H9 (cell line): ENCODE results near the gene PPFIA4. TPM values are rescaled to one million over a fixed set of nuclear protein-coding genes. Genes with fewer than 3 reads are reported as not detected.

ENCODE experiments used
- DNase-seq: peaks from one replicate; pipeline ENCODE4 v3.0.0-alpha.2; 2017
- H2AFZ ChIP-seq: one replicate; pipeline ENCODE4 v1.6.1; 2013; ENCODE audit warnings: mild to moderate bottlenecking, low read length, control low read depth, moderate library complexity
- H2AK5ac ChIP-seq: 2 replicates; pipeline ENCODE4 v1.6.1; 2013; ENCODE audit warnings: low read length, control low read depth, mixed read lengths; ENCODE audit not compliant: insufficient read length
- H2BK120ac ChIP-seq: one replicate; pipeline ENCODE4 v1.6.1; 2013; ENCODE audit warnings: low read depth, mild to moderate bottlenecking, low read length, control low read depth, inconsistent platforms; ENCODE audit not compliant: poor library complexity, severe bottlenecking
- H2BK12ac ChIP-seq: 2 replicates; pipeline ENCODE4 v1.6.1; 2013; ENCODE audit warnings: low read length, control low read depth, mixed read lengths, low read depth; ENCODE audit not compliant: insufficient read length
- H2BK15ac ChIP-seq: 2 replicates; pipeline ENCODE4 v1.6.1; 2013; ENCODE audit warnings: low read depth, low read length, control low read depth
- H2BK20ac ChIP-seq: one replicate; pipeline ENCODE4 v1.6.1; 2013; ENCODE audit warnings: low read depth, mild to moderate bottlenecking, low read length, control low read depth, inconsistent platforms; ENCODE audit not compliant: poor library complexity, severe bottlenecking
- H2BK5ac ChIP-seq: 2 replicates; pipeline ENCODE4 v1.6.1; 2013; ENCODE audit warnings: low read length, control low read depth, mixed read lengths; ENCODE audit not compliant: insufficient read length
- H3K14ac ChIP-seq: 2 replicates; pipeline ENCODE4 v1.6.1; 2013; ENCODE audit warnings: low read length, control low read depth; ENCODE audit not compliant: insufficient read depth
- H3K18ac ChIP-seq: 2 replicates; pipeline ENCODE4 v1.6.1; 2013; ENCODE audit warnings: low read depth, mild to moderate bottlenecking, mixed read lengths, low read length, control low read depth; ENCODE audit not compliant: insufficient read length
- H3K23ac ChIP-seq: 2 replicates; pipeline ENCODE4 v1.6.1; 2013; ENCODE audit warnings: low read length, control low read depth, mixed read lengths, low read depth; ENCODE audit not compliant: insufficient read length
- H3K23me2 ChIP-seq: 2 replicates; pipeline ENCODE4 v1.6.1; 2013; ENCODE audit warnings: low read depth, mild to moderate bottlenecking, mixed read lengths, low read length, control low read depth; ENCODE audit not compliant: insufficient read length, poor library complexity, severe bottlenecking
- H3K27ac ChIP-seq: 2 replicates; pipeline ENCODE4 v1.5.1; 2013; ENCODE audit warnings: low read length, control low read depth, mixed read lengths, low read depth; ENCODE audit not compliant: insufficient read length
- H3K27me3 ChIP-seq: 2 replicates; pipeline ENCODE4 v1.6.1; 2013; ENCODE audit warnings: low read length, control low read depth, inconsistent platforms; ENCODE audit not compliant: insufficient read depth
- H3K4ac ChIP-seq: 2 replicates; pipeline ENCODE4 v1.6.1; 2013; ENCODE audit warnings: low read depth, mild to moderate bottlenecking, control low read depth, inconsistent platforms, low read length, moderate library complexity
- H3K4me1 ChIP-seq: 2 replicates; pipeline ENCODE4 v1.6.1; 2013; ENCODE audit warnings: low read length, control low read depth, inconsistent platforms; ENCODE audit not compliant: insufficient read depth
- H3K4me2 ChIP-seq: 2 replicates; pipeline ENCODE4 v1.6.1; 2013; ENCODE audit warnings: low read length, control low read depth, mixed read lengths; ENCODE audit not compliant: insufficient read length, insufficient read depth
- H3K56ac ChIP-seq: 2 replicates; pipeline ENCODE4 v1.6.1; 2013; ENCODE audit warnings: low read depth, mild to moderate bottlenecking, mixed read lengths, low read length, control low read depth; ENCODE audit not compliant: insufficient read length
- H3K79me1 ChIP-seq: 2 replicates; pipeline ENCODE4 v1.6.1; 2013; ENCODE audit warnings: low read depth, mild to moderate bottlenecking, moderate library complexity, low read length, control low read depth, inconsistent platforms; ENCODE audit not compliant: insufficient read depth, poor library complexity, severe bottlenecking
- H3K79me2 ChIP-seq: 2 replicates; pipeline ENCODE4 v1.6.1; 2013; ENCODE audit warnings: low read length, control low read depth, inconsistent platforms; ENCODE audit not compliant: insufficient read depth
- H3K9ac ChIP-seq: 2 replicates; pipeline ENCODE4 v1.6.1; 2013; ENCODE audit warnings: low read length, control low read depth, mixed read lengths; ENCODE audit not compliant: insufficient read length; ENCODE audit errors: extremely low read depth
- H3K9me3 ChIP-seq: one replicate; pipeline ENCODE4 v1.6.1; 2013; ENCODE audit warnings: low read depth, low read length, inconsistent platforms; ENCODE audit not compliant: control insufficient read depth
- H3T11ph ChIP-seq: one replicate; pipeline ENCODE4 v1.6.1; 2013; ENCODE audit warnings: mild to moderate bottlenecking, low read length, control low read depth, inconsistent platforms
- H4K20me1 ChIP-seq: one replicate; pipeline ENCODE4 v1.6.1; 2013; ENCODE audit not compliant: control insufficient read depth, insufficient read length, insufficient read depth
- H4K5ac ChIP-seq: 2 replicates; pipeline ENCODE4 v1.6.1; 2013; ENCODE audit warnings: low read depth, mild to moderate bottlenecking, mixed read lengths, low read length, control low read depth; ENCODE audit not compliant: insufficient read length
- H4K8ac ChIP-seq: replicated peaks from 2 replicates; pipeline ENCODE4 v1.6.1; 2013; ENCODE audit warnings: low read length, control low read depth, mixed read lengths, low read depth; ENCODE audit not compliant: insufficient read length
- H4K91ac ChIP-seq: 2 replicates; pipeline ENCODE4 v1.6.1; 2013; ENCODE audit warnings: low read depth, mild to moderate bottlenecking, moderate library complexity, mixed read lengths, low read length, control low read depth; ENCODE audit not compliant: insufficient read length
- H3K27ac Mint-ChIP-seq, 3 experiments: 2 replicates in 2 of 3; 3 replicates in 1 of 3; pipeline ENCODE4 v1.8.0; 2020 to 2021; ENCODE audit warnings: mixed read lengths in 3 of 3, mild to moderate bottlenecking in 1 of 3, moderate library complexity in 1 of 3
- H3K27me3 Mint-ChIP-seq: 2 replicates; pipeline ENCODE4 v1.8.0; 2021; ENCODE audit warnings: low read depth, mild to moderate bottlenecking, moderate library complexity, mixed read lengths
- H3K36me3 Mint-ChIP-seq, 3 experiments: 2 replicates in 2 of 3; 3 replicates in 1 of 3; pipeline ENCODE4 v1.8.0; 2020 to 2021; ENCODE audit warnings: low read depth in 3 of 3, mixed read lengths in 3 of 3; ENCODE audit not compliant: insufficient read depth in 1 of 3
- H3K4me1 Mint-ChIP-seq, 2 experiments: 2 replicates each; pipeline ENCODE4 v1.8.0; 2020; ENCODE audit warnings: mixed read lengths in 2 of 2
- H3K4me3 Mint-ChIP-seq, 2 experiments: 2 replicates in 1 of 2; 3 replicates in 1 of 2; pipeline ENCODE4 v1.8.0; 2020 to 2021; ENCODE audit warnings: mild to moderate bottlenecking in 2 of 2, mixed read lengths in 2 of 2, moderate library complexity in 1 of 2
- H3K9me3 Mint-ChIP-seq, 2 experiments: 2 replicates in 1 of 2; 3 replicates in 1 of 2; pipeline ENCODE4 v1.8.0; 2020; ENCODE audit warnings: mild to moderate bottlenecking in 2 of 2, mixed read lengths in 2 of 2, moderate library complexity in 1 of 2
- CTCF ChIP-seq: fragments of 200-600 bp; sonication (generic); conservative IDR thresholded peaks from 3 replicates; pipeline ENCODE4 v1.8.0; 2021; ENCODE audit warnings: antibody characterized with exemption, mild to moderate bottlenecking
- WGBS: extraction: QIAGEN DNeasy Blood & Tissue Kit; methylation state at CpG from one replicate; pipeline ENCODE4 v1.1.7; 2013; ENCODE audit warnings: missing lambda C conversion rate, low lambda C conversion rate, mixed read lengths; ENCODE audit not compliant: insufficient read length; ENCODE audit errors: extremely low coverage; 5-methylcytosine and 5-hydroxymethylcytosine counted together
- total RNA-seq: library from RNA; stranded (reverse); gene quantifications from 2 replicates; pipeline ENCODE4 v1.2.1, GENCODE V29; 2021

The PPFIA4 gene
- total RNA-seq, 1 experiment from 2014 or later: 3.9 TPM

DNA sequence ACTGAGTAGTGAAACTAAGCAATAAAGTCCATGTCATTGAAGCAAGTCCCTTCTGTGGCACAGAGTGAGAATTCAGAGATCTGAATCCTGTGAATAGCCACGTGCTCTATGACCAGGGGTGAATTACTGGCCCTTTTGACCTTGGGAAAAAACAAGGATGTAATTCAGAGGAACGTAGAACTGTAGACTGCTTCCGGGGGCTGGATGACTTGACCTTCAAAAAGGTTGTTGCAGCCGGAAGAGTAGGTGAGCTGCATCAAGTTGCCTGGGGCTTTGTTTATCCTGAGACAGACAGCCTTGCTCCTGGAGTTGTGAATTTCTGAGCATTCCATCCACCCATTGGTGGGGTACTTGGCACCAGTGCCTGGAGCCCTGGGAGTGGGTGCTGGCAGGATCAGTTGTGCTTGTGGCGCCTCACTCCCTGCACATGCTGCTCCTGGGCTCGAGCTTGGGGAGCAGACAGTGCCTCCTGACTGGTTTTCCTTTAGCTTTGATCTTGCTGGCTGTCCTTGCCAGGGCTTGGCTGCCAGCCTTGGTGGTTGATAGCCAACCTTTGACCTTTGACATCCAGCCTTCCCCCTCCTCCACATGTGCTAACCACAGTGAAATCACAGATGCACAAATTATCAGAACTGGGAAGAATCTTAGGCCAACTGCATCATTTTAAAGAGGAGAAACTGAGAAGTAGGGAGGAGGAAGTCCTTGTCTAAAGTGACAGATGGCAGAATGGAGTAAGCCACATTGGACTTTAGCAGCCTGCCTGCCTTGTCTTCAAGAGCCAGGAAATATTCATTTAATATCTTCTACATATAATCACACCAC is 75.7 kb downstream of the PPFIA4 start:
- no peak overlapping the region for H3K14ac ChIP-seq
- no peak overlapping the region for H2BK15ac ChIP-seq
- no peaks in the 10 kb centered on the region for H4K20me1 ChIP-seq
- H3K9ac ChIP-seq: no peak overlapping the region
- no peak overlapping the region for H2BK12ac ChIP-seq
- H4K5ac ChIP-seq: no peak overlapping the region
- no peak overlapping the region for H2AK5ac ChIP-seq
- DNase-seq: no peak
- no peaks in the 10 kb centered on the region for H3K4me1 ChIP-seq
- no peak overlapping the region for H3K27ac ChIP-seq
- no peak overlapping the region for H3K18ac ChIP-seq
- no peak overlapping the region for H2AFZ ChIP-seq
- peaks cover 0 to 2% (median 0%) of the 10 kb centered on the region in 3 experiments; a peak in 1 of 7 replicates for H3K36me3 Mint-ChIP-seq
- H3K4me3 Mint-ChIP-seq: no peak overlapping the region
- H2BK120ac ChIP-seq: no peak overlapping the region
- H3K23ac ChIP-seq: no peak overlapping the region
- no peak overlapping the region for H3K27ac Mint-ChIP-seq
- H2BK5ac ChIP-seq: no peak overlapping the region
- no peak overlapping the region for H4K8ac ChIP-seq
- H3K79me2 ChIP-seq: no peaks in the 10 kb centered on the region
- no peak overlapping the region for H3K56ac ChIP-seq
- no CpG with 5 or more reads among the region's 6 CpGs for WGBS
- peaks cover 6% of the 10 kb centered on the region for H3K27me3 Mint-ChIP-seq
- no peaks in the 10 kb centered on the region for H3K27me3 ChIP-seq
- peaks cover 7 to 12% of the 10 kb centered on the region in 2 experiments; a peak in 4 of 5 replicates for H3K9me3 Mint-ChIP-seq
- H3K4me2 ChIP-seq: no peak overlapping the region
- H3K79me1 ChIP-seq: no peaks in the 10 kb centered on the region
- H3T11ph ChIP-seq: no peak overlapping the region
- H3K4me1 Mint-ChIP-seq: no peaks in the 10 kb centered on the region
- no peak overlapping the region for H4K91ac ChIP-seq
- no peak for TF ChIP-seq CTCF
- H3K23me2 ChIP-seq: no peaks in the 10 kb centered on the region
- no peak overlapping the region for H3K4ac ChIP-seq
- no peak overlapping the region for H2BK20ac ChIP-seq
- H3K9me3 ChIP-seq: no peaks in the 10 kb centered on the region
